Hypothalamus (tissue), 51 donors: ENCODE measurements around the gene RALGPS1.
"Not testable (repeated sequence)": the region's sequence is repeated elsewhere in the genome, so short reads cannot be mapped to it uniquely, and the experiment has no call there.

ENCODE experiments used
- DNase-seq, 51 donors: peaks; one replicate each; lab custom pipeline; 2025; lab: John Stamatoyannopoulos, UW

The RALGPS1 gene

DNA sequence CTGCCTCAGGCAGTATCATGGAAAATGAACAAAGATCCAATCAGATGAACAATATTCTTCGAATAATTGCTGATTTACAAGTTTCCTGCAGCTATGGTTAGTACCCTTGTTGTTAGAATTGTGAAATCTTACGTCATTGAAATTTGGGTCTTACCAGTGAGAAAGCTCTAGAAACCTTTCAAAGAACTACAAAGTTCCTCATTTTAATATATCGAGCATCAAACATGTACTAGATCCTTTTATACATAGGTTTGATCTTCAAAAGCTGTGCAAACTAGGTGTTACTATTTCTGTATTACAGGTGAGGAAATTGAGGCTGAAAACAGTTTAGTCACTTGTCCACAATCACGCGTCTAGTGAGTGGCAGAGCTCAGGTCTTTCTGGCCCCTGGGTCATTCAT is 251.5 kb downstream of the RALGPS1 start:
- no peak for DNase-seq

DNA sequence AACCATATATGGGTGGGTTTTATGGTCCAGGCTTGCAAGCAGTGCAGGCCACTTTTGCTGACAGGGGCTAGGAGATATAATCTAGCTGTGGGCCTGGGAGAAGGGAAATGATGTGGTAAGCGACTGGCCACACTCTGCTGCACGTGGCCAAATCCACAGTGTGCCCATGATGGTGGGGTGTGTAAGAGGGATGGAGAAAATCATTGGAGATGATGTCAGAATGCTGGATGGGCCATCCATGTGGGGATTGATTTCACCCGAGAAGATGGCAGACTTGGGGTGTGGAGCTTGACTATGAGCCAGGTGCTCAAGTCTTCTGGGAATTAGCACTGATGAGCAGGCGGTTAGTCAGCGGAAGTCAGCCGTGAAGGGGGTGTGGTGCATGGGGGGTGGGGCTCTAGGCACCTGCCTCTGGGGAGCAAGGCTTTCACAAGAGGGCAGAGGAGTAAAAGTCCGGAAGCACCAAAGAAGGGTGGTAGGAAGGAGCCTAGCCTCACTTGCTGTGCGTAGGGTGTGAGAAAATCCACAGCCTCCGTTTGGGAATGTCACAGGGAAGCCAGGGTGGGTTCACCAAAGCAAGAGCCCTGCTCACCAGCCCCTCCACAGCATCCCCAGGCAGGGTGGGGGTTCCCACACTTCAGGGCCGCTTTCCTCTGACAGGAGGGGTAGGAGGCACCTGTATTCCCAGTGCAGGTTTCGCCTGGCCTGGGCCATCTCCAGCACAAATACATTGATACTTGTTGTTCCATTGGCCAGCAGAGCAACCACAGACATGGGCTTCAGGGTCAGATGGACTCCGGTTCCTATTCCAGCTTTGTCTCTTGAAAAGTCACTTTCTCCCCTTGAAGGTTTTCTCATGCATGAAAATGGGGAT is 252.3 kb downstream of the RALGPS1 start:
- DNase-seq = no peak

DNA sequence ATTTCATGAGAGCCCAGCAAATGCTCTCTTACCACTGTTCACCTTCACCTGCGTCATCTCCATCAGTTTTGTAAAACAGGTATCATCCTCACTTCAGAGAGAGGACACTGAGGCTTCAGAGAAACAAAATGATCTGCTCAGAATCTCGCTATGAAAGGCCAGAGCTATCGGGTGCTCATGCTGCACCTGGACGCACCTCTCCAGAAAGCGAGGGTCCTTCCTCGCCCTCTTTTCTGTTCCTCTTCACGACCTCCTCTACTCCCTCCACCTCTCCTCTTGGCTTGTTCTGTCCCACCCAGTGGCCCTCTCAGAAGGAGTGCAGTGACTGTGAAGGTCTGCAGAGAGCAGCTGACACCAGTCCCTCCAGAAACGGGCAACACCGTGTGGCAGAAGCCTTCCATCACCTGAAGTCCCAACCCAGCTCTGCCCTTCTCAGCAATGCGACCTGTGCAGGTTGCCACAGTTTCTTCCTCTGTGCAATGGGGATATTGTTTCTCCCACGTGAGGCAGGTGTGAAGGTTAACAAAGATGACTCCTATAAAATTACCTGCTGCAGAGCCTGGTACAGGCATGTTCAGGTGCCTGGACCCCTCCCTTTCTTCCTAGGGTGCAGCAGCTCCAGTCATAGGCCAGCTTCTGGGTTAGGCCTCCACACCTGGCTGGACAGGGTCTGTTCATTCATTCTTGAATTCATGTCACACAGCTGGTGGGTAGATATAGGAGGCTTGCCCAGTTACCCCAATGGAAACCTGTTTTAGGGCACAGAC is 253.2 kb downstream of the RALGPS1 start:
- no peak for DNase-seq

DNA sequence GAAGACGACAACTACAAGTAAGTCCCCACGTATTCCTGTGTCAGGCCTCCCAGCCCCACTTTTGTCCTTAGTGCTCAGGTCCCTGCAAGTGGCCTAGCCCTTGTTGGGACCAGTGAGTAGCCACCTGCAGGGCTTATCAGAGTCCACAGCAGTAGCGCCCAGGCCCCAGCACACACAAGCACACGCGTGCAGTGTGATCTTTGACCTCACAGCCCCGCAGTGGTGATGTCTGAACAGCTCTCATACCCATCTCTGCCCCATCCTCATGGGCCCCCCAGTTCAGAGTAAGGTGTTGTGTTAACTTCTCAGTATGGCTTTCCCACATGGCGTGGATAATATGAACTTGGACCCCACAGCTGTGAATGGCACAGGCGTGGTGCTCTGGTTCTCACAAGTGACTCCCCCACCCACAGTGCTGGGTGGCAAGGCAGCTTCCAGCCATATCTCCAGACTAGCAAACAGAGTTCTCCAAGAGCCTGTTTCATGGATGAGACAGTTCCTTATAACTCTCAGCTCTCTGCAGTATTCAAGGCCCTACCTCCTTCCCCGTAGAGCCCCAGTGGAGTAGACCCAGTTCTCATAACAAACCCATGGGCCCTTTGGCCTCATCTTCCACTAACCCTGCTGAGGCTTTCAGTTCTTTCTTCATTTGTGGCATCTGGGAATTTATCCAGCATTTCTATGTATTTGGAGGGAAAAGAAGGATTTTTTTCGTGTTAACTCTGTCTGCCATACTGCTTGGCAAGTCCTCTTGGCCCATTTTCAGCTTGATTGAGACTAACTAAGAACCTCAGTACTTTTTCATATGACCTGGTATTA is 254.4 kb downstream of the RALGPS1 start:
- no peak for DNase-seq

DNA sequence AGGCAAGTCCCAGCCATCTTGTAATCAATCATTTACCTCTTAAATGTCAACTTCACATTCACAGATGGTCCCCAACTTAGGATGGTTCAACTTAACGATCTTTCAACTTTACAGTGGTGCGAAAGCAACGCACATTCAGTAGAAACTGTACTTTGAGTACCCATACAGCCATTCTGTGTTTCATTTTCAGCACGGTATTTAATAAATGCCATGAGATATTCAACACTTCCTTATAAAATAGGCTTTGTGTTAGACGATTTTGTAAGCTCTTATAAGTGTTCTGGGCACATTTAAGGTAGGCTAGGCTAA is 254.9 kb downstream of the RALGPS1 start:
- no peak for DNase-seq

DNA sequence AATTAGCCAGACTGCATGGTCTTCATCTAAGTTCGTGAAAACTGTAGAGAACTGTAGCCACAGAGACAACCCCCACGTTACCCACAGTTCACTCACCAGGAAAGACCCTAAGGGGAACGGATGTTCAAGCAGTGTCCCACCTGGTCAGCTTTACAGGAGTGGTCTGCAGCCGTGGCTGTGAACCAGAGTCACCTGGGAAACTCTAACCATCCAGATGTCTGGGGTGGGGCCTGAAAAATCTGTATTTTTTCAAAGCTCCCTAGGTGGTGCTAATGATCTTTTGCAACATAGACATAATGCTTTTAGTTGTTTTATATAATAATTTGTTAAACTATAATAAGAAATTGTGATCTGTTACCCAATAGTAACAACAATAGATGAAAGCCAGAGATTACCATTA is 255.5 kb downstream of the RALGPS1 start:
- DNase-seq = no peak

DNA sequence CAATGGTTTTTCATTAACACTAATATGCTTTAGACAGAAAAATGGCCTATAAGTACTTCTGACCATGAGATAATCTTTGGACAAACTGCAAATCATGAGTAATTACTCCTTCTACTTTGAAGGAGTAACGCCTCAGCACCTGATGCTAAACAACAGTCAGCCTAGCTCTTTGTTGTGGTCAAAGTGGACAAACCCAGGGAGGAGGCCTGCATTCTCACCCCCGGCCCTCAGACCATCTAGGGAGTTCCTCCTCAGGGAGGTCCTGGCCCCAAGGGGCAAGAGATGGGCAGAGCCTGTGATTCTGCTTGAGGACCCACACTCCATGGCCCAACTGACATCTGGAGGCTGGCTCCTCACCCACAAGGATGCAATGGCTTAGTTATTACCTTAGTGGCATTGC is 256.1 kb downstream of the RALGPS1 start:
- no peak for DNase-seq

DNA sequence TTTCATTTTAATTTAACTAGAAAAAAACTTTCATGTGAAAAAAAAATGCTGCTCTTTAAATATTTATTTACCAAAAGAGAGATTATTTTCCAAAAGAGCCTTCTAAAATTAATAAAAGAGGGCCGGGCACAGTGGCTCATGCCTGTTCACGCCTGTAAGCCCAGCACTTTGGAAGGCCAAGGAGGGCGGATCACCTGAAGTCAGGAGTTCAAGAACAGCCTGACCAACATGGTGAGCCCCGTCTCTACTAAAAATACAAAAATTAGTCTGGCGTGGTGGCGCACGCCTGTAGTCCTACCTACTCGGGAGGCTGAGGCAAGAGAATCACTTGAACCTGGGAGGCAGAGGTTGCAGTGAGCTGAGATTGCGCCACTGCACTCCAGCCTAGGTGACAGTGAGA is 256.8 kb downstream of the RALGPS1 start:
- DNase-seq = not testable (repeated sequence)

DNA sequence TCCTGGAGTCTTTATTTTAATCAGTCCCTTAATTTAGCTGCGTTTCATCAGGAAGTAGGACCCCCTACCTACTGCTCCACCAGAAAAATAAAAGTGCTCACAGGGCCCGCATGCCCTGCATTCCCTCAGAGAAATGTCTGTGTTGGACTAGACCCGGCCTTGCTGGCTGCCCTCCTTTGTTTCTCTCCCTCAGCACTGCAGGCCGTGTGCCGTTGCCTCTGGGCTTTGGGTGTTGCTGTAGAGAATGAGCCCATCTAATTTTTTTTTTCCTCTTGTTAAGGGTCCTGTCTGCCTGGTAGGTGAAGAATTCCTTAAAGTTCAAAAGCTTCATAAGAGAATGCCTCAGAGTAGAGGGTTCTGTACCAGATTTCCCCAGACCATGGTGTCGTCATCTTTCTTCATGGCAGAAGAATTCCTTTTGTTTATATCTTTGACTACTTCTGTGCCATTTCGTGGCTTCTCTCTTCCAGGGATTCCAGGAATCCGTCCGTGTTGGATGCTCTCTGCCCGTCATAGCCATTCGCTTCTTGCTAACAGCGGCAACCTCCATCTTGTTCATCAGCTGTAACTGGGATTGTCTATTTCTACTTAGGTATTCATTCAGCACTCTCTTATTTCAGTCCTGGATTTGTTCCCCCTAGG is 257.6 kb downstream of the RALGPS1 start:
- no peak for DNase-seq

DNA sequence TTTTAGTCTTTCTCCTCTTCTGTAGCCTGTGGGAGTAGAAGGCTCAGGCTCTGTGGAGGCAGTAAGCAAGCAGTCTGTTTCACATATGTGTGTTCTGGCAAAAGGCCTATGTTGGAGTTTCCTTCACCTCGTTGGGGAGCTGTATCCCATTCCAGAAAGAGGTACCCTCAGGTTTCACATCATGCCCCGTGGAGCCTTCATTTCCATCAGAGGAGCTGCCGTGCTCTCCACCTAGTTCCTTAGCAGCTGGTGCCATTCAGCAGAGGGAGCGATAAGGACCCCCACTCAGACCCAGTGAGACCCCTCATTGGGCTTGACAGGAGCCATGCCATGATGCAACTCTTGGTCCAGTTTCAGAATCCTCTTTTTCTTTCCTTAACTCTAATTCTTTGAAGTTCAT is 258.5 kb downstream of the RALGPS1 start:
- no peak for DNase-seq

DNA sequence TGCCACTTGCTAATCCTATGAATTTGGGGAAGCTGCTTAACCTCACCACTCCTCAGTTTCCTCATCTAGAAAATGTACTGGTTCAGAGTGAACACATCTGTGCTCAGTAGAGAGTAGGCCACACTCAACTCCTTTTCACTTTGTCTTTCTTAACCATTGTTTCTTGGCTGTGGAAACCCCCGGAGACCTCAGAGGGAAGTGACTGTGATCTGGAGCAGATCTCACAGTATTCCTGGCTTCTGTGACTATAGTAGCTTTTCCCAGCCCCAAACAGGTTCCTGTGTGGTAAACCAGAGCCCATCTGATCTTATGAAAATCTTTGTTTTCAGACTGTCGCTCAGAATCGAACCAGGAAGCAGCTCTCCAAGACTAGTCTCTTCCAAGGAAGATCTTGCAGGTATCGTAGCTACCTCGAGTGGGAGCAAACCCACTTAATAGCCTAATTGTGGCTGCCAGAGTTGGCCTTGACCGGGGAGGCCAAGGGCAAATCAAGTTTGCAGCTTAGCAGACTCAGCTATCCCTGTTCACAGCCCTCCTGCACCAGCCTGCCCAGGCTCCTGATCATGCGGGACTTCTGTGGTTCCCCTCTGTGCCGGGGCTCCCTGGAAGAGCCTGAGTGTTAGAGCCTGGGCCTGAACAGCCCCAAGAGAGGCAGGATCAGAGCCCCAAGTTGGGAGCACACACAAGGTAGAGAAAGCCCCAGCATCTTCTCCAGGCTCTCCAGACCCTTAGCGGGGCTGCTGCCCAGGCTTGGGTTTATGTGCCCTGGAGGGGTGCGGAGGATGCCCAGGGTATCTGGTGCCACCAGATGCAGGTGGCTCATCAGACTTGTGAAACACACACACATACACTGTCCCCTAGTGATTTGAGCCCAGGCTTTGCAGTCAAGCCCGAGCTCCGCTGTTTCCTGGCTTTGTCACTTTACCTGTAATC is 260.1 kb downstream of the RALGPS1 start:
- DNase-seq = no peak

DNA sequence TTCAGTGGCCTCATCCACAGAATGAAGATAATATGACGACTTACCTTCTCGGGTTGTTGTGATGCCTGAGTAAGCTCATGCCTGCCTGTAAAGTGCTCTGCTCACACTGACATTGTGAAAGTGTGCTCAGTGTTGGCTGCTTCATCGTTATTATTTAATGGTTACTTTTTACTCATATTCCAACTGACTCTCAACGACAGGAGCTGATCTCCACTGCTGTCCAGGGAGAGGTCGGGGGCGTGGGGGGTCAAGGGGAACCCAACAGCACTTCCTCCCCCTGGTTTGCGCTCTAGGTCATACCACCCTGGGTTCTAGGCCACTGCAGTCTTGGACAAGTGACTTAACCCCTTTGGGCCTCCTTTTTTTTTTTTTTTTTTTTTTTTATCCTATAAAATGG is 260.7 kb downstream of the RALGPS1 start:
- DNase-seq = no peak

DNA sequence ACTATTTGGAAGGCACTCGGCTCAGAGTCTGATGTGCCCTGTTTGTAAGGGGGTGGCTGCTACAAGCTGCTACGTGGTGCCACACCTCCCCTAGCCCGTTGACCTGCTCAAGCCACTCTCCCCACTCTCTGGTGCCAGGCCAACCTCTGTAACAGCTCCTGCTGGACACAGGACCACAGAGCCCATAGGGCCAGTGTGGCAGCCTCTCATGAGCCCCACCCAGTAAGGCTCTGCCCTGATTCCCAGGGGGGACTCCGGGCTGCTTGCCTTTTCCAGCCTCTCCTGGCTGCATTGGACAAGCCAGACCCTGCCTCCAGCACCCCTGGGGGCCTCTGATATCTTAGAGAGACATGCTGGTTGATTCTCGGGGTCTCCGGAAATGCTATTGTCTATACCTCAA is 261.2 kb downstream of the RALGPS1 start:
- no peak for DNase-seq

DNA sequence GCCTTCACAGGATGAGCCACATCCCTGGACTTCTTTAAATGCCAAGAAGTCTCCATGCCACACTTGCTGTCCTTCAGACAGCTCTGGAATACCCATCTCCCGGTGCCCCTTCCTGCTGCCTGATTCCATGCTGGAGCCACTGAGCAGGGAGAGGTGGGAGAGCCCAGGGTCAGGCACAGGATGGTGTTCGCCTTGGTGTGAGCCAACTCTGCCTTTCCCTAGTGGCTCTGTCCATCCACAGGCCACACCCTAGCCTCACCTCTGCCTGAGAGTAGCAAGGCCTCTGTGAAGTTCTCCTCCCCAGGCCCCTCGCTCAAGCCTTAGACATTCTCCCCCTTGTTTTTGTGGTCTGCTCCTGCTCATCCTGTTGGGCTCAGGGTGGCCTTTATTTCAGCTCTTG is 262.0 kb downstream of the RALGPS1 start:
- DNase-seq = no peak

DNA sequence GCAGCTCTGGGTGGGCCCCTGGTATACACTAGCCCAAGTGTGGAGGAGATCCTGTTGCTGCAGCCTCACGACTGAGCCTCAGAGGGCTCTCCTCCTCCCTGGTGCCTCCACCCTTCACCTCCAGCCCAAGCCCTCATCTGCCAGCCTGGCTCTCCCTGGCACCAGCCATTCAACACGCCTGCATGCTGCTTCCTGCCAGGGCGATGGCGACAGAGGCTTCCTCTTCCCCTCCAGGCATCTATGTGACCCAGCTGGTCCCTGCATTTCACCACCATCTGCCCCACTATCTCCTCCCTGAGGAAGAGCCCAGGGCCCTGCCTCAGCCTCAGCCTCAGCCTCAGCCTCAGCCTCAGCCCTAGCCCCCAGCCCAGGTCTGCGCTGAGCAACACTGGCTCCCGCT is 262.6 kb downstream of the RALGPS1 start:
- DNase-seq = no peak

DNA sequence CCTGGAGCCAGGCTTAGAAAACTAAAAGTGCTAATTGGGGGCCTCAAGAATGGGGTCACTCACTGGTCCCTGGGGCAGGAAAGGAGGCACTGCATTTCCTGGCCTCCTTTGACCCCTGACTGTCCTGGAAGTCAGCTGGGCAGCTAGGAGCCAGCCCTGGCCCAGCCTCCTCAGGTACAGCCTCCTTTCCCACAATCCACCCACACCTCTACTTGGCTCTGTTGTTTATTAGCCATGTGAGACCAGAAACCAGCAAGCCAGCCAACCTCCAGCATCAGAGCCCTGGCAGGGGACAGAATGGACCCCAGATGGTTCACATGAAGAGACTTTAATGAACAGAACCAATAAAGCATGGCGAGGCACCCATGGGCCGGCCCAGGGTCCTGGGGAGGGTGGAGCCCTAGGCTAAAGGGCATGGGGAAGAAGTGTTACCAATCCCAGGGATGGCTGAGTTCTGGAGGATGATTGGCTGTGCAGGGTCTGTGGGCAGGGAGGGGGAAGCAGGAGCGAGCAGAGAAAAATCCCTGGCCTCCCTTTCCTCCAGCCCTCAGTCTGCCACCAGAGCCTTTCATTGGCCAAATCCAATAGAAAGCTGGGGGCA is 263.2 kb downstream of the RALGPS1 start:
- no peak for DNase-seq

DNA sequence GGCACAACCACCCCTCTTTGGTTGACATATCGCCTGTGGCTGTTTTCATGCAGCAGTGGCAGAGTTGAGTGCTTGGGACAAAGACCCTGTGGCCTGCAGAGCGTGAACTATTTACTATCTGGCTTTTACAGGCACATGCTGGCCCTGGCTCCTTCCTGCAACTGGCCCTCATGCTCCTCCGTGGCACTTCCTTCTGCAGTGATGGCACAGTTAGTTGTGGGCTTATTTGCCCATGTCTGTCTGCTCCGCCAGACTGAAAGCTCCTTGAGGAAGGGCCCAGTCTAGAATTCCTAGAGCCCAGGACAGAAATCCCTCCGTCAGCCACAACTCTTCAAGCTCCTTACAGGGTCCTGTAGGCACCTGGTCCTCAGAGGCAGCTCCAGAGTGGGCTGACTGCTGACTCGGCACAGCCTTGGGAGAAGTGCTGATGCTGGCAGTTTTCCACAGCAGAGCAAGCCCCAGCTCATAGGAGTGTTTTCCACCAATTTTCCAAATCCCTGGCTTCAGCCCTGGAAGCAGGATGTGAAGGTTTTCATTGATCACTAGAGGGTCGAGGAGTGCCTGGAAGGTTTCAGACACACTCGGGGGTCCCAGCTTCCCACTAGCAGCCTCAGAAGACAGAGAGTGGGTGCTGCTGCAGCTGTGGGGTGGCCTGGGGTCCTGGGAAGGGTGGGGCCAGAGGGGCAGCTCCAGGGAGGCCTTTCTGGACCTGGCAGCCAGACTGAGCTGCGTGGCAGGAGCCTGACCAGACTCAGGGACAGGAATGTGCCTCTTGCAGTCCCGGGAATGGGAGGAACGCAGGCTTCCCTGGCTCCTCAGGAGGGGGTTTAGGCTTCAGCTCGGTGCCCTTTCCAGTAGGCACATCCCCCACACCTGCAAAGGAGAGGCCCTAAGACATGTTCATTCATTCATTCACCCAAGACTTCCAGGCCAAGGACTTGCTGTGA is 264.4 kb downstream of the RALGPS1 start:
- no peak for DNase-seq
